ENCODE data around the gene GALNT14. TPM values are rescaled to one million over a fixed set of nuclear protein-coding genes. Genes with fewer than 3 reads are reported as not detected.

Gene GALNT14
- polyA plus RNA-seq, 2 donors: 17.2 to 23.5 TPM

DNA sequence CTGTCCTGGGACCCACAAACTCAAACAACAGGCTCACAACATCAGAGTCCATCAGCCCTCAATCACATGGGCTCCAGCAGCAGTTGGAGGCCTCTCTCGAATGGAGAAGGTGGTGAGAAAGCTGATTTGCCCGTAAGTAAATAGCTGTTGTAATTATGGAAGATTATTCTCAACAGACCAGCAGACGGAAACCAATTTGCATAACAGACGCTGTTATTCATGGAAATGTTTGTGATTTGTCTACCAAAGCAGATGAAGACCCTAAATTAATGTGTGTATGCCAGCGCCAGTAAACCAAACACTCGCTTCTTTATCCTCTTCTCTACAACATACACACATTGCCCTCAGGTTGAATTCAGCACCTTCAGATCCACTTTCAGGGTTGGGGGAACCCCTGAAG lies 23.4 kb upstream of the GALNT14 start:
- Histone ChIP-seq H3K27ac (ENCODE audit: low read depth in 2 of 2, low read length in 1 of 2) (no peak overlapping the region), H3K4me3 (ENCODE audit: low read depth in 1 of 2, low read length in 2 of 2) (no peak overlapping the region), H3K36me3 (ENCODE audit: control insufficient read depth in 2 of 2, insufficient read depth in 2 of 2, low read length in 1 of 2) (no peaks in the 10 kb centered on the region), H3K4me1 (ENCODE audit: control insufficient read depth in 2 of 2, insufficient read depth in 2 of 2, low read length in 1 of 2) (no peaks in the 10 kb centered on the region), H3K27me3 (ENCODE audit: control insufficient read depth in 1 of 2, insufficient read depth in 2 of 2, low read length in 2 of 2) (no peaks in the 10 kb centered on the region), H3K9me3 (ENCODE audit: control insufficient read depth in 2 of 2, insufficient read depth in 1 of 2, low read depth in 1 of 2, low read length in 1 of 2) (no peaks in the 10 kb centered on the region)
- WGBS, 2 donors: 90 to 91% methylated on average over 6 of the region's 6 CpGs

DNA sequence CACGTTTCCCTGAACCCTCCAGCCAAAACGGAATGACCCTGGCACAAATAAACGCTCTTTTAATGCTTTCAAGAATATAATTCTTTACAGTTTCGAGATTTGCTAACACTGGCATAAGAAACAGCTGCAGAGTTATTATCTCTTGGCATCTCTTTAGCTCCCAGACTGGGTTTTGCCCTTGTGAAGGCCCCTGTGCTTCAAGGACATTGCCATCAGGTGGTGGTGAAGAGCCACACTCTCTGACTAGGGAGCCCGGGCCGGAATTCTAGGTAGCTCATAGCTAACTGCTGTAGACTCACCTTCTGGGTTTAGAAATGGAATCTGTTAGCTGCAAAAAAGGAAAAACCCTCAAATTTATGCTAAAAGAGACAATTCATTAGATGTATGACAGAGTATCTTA lies 13.3 kb upstream of the GALNT14 start:
- 75 to 79% methylated on average over 6 of the region's 6 CpGs for WGBS, 2 donors
- no peak overlapping the region for H3K27ac ChIP-seq (ENCODE audit: low read depth in 2 of 2, low read length in 1 of 2)
- no peaks in the 10 kb centered on the region for H3K4me1 ChIP-seq (ENCODE audit: control insufficient read depth in 2 of 2, insufficient read depth in 2 of 2, low read length in 1 of 2)
- H3K36me3 ChIP-seq (ENCODE audit: control insufficient read depth in 2 of 2, insufficient read depth in 2 of 2, low read length in 1 of 2): no peaks in the 10 kb centered on the region
- peaks cover 0 to 2% of the 10 kb centered on the region in 2 donors for H3K9me3 ChIP-seq (ENCODE audit: control insufficient read depth in 2 of 2, insufficient read depth in 1 of 2, low read depth in 1 of 2, low read length in 1 of 2)
- H3K27me3 ChIP-seq (ENCODE audit: control insufficient read depth in 1 of 2, insufficient read depth in 2 of 2, low read length in 2 of 2): no peaks in the 10 kb centered on the region
- H3K4me3 ChIP-seq (ENCODE audit: low read depth in 1 of 2, low read length in 2 of 2): no peak overlapping the region

DNA sequence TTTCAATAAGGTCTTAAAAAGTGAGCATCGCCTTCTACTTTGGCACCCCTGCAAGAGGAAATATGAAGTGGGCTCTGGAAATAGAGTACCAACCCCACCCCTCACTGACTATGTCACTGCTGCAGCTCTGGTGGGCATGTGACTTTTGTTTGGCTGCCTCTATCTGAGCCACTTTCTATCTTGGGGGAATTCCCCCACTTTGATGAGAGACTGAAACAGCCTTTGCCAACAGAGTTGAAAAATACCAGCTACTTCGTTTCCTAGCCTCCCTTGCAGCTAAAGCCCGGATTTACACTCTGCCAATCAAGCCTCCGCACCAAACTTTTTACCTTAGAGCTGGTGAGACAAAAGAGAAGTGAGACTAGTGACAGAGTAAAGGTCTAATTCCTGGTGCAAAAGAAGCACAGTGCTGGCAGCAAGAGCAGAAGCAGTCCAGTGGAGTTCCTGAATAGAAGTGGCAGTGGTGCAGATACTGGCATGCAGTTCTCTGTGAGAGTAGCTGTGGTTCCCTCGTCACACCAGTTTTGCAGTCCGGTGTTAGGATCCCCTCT lies 12.0 kb upstream of the GALNT14 start:
- Histone ChIP-seq H3K36me3 (ENCODE audit: control insufficient read depth in 2 of 2, insufficient read depth in 2 of 2, low read length in 1 of 2) (no peaks in the 10 kb centered on the region), H3K27me3 (ENCODE audit: control insufficient read depth in 1 of 2, insufficient read depth in 2 of 2, low read length in 2 of 2) (no peaks in the 10 kb centered on the region), H3K27ac (ENCODE audit: low read depth in 2 of 2, low read length in 1 of 2) (no peak overlapping the region), H3K9me3 (ENCODE audit: control insufficient read depth in 2 of 2, insufficient read depth in 1 of 2, low read depth in 1 of 2, low read length in 1 of 2) (peaks cover 0 to 2% of the 10 kb centered on the region in 2 donors), H3K4me3 (ENCODE audit: low read depth in 1 of 2, low read length in 2 of 2) (no peak overlapping the region), H3K4me1 (ENCODE audit: control insufficient read depth in 2 of 2, insufficient read depth in 2 of 2, low read length in 1 of 2) (no peaks in the 10 kb centered on the region)
- WGBS, 2 donors: 91% methylated on average over 6 of the region's 6 CpGs

DNA sequence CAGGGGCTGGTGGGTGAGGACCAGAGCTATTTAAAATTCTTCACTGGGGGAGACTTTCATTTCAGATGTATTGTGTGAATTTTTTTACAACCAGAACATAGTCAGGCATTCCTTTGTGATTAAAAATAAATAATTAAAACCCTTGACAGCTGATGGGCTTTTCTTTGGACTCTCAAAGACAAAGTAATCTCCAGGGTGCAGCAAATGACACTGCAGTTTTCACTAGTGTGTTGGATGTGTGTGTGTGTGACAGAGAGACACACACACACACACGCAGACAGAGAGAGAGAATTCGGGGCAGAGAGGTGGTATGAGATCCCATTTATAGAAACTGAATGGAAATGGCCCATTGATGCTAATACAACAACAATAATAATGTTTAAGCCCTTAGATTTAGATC lies 10.3 kb upstream of the GALNT14 start:
- WGBS, 2 donors: 90% methylated on average over 2 of the region's 2 CpGs
- peaks cover 0 to 2% of the 10 kb centered on the region in 2 donors for H3K9me3 ChIP-seq (ENCODE audit: control insufficient read depth in 2 of 2, insufficient read depth in 1 of 2, low read depth in 1 of 2, low read length in 1 of 2)
- H3K36me3 ChIP-seq (ENCODE audit: control insufficient read depth in 2 of 2, insufficient read depth in 2 of 2, low read length in 1 of 2): no peaks in the 10 kb centered on the region
- no peaks in the 10 kb centered on the region for H3K27me3 ChIP-seq (ENCODE audit: control insufficient read depth in 1 of 2, insufficient read depth in 2 of 2, low read length in 2 of 2)
- H3K27ac ChIP-seq (ENCODE audit: low read depth in 2 of 2, low read length in 1 of 2): no peak overlapping the region
- no peak overlapping the region for H3K4me3 ChIP-seq (ENCODE audit: low read depth in 1 of 2, low read length in 2 of 2)
- H3K4me1 ChIP-seq (ENCODE audit: control insufficient read depth in 2 of 2, insufficient read depth in 2 of 2, low read length in 1 of 2): no peaks in the 10 kb centered on the region

DNA sequence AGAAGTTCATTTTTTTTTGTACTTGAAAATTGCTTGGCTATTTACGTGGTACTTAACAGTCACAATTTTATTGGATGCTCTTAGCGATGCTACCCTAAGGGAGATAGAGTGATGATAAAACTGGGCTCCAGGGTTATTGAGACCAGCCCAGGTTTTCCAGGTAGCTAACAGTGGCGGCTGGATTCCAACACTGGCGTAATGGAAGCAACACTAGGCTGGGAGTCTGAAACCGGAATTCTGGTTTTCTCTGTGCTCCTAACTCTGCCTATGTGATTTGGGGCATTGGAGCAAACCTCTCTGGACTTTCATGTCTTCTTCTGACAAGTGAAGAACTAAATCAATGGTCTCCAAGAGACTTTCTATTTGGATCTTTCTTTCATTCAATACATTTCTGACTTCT lies 9.4 kb upstream of the GALNT14 start:
- Histone ChIP-seq H3K4me1 (ENCODE audit: control insufficient read depth in 2 of 2, insufficient read depth in 2 of 2, low read length in 1 of 2) (no peaks in the 10 kb centered on the region), H3K27me3 (ENCODE audit: control insufficient read depth in 1 of 2, insufficient read depth in 2 of 2, low read length in 2 of 2) (no peaks in the 10 kb centered on the region), H3K4me3 (ENCODE audit: low read depth in 1 of 2, low read length in 2 of 2) (no peak overlapping the region), H3K27ac (ENCODE audit: low read depth in 2 of 2, low read length in 1 of 2) (no peak overlapping the region), H3K36me3 (ENCODE audit: control insufficient read depth in 2 of 2, insufficient read depth in 2 of 2, low read length in 1 of 2) (no peaks in the 10 kb centered on the region), H3K9me3 (ENCODE audit: control insufficient read depth in 2 of 2, insufficient read depth in 1 of 2, low read depth in 1 of 2, low read length in 1 of 2) (peaks cover 0 to 2% of the 10 kb centered on the region in 2 donors)
- WGBS, 2 donors: 85 to 88% methylated on average over 5 of the region's 5 CpGs

- Histone ChIP-seq H3K4me3 (ENCODE audit: low read depth in 1 of 2, low read length in 2 of 2) (no peak overlapping the region), H3K9me3 (ENCODE audit: control insufficient read depth in 2 of 2, insufficient read depth in 1 of 2, low read depth in 1 of 2, low read length in 1 of 2) (no peaks in the 10 kb centered on the region), H3K27me3 (ENCODE audit: control insufficient read depth in 1 of 2, insufficient read depth in 2 of 2, low read length in 2 of 2) (no peaks in the 10 kb centered on the region), H3K36me3 (ENCODE audit: control insufficient read depth in 2 of 2, insufficient read depth in 2 of 2, low read length in 1 of 2) (no peaks in the 10 kb centered on the region), H3K4me1 (ENCODE audit: control insufficient read depth in 2 of 2, insufficient read depth in 2 of 2, low read length in 1 of 2) (no peaks in the 10 kb centered on the region), H3K27ac (ENCODE audit: low read depth in 2 of 2, low read length in 1 of 2) (no peak overlapping the region)
- 58 to 67% methylated on average over 3 of the region's 3 CpGs for WGBS, 2 donors
Observed at GRCh38 chr2:31142110-31142509, 3.9 kb upstream of the GALNT14 start.

DNA sequence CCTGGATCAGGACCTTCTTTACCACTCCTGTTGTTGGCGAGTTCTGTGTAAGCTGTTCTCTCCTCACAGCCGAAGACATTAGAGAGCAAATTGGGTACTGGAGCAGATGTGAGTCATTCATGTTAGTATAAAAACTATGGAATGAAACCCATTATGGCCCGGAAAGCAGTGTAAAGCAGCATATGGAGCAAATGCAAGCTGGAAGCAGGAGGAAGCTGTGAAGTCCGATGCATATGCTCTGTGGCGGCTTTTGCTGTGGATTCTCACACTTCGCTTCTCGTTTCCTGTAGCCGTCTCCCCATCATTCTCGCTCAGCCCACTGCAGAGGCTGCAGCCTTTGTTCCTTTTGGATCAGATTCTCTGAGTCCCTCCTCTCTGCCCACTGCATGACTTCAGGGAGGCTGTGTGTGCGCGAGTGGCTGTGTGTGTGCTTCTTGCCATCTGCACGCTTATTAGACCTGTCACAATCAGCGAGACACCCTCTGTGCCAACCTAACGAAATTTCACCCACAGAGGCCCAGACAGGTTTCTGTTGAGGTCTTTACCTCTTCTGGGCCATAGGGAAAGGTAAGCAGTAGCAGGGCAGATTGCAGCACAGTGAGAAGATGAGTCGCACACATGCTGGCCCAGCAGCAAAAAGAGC lies 3.3 kb upstream of the GALNT14 start:
- no peak overlapping the region for H3K27ac ChIP-seq (ENCODE audit: low read depth in 2 of 2, low read length in 1 of 2)
- H3K4me3 ChIP-seq (ENCODE audit: low read depth in 1 of 2, low read length in 2 of 2): no peak overlapping the region
- 84 to 86% methylated on average over 15 of the region's 15 CpGs for WGBS, 2 donors
- no peaks in the 10 kb centered on the region for H3K36me3 ChIP-seq (ENCODE audit: control insufficient read depth in 2 of 2, insufficient read depth in 2 of 2, low read length in 1 of 2)
- no peaks in the 10 kb centered on the region for H3K9me3 ChIP-seq (ENCODE audit: control insufficient read depth in 2 of 2, insufficient read depth in 1 of 2, low read depth in 1 of 2, low read length in 1 of 2)
- no peaks in the 10 kb centered on the region for H3K27me3 ChIP-seq (ENCODE audit: control insufficient read depth in 1 of 2, insufficient read depth in 2 of 2, low read length in 2 of 2)
- peaks cover 0 to 2% of the 10 kb centered on the region in 2 donors for H3K4me1 ChIP-seq (ENCODE audit: control insufficient read depth in 2 of 2, insufficient read depth in 2 of 2, low read length in 1 of 2)

GRCh38 chr2:31140151-31140550 lies 1.9 kb upstream of the GALNT14 start:
- WGBS, 2 donors: 92 to 95% methylated on average over 8 of the region's 8 CpGs
- Histone ChIP-seq H3K27me3 (ENCODE audit: control insufficient read depth in 1 of 2, insufficient read depth in 2 of 2, low read length in 2 of 2) (no peaks in the 10 kb centered on the region), H3K9me3 (ENCODE audit: control insufficient read depth in 2 of 2, insufficient read depth in 1 of 2, low read depth in 1 of 2, low read length in 1 of 2) (no peaks in the 10 kb centered on the region), H3K36me3 (ENCODE audit: control insufficient read depth in 2 of 2, insufficient read depth in 2 of 2, low read length in 1 of 2) (no peaks in the 10 kb centered on the region), H3K4me1 (ENCODE audit: control insufficient read depth in 2 of 2, insufficient read depth in 2 of 2, low read length in 1 of 2) (peaks cover 0 to 2% of the 10 kb centered on the region in 2 donors), H3K27ac (ENCODE audit: low read depth in 2 of 2, low read length in 1 of 2) (no peak overlapping the region), H3K4me3 (ENCODE audit: low read depth in 1 of 2, low read length in 2 of 2) (no peak overlapping the region)

DNA sequence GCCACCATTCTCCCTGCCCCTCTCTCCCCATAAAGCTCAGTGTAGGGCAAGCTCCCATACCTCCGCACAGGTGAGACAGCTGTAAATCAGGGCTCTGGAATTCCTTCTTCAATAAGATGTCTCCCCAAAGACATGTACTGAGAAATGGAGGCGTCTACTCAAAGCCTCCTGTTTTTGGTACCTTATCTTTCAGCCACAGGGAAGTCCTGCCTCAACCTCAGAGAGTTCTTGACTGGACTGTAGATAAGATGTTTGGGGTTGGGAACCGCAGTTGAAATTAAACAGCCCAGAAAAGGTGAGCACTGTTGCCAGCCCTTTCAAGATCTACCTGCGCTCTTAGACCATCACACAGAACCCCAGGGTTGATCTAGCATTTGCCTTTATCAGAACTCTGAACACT lies 1.4 kb upstream of the GALNT14 start:
- WGBS, 2 donors: 95 to 97% methylated on average over 4 of the region's 4 CpGs
- H3K9me3 ChIP-seq (ENCODE audit: control insufficient read depth in 2 of 2, insufficient read depth in 1 of 2, low read depth in 1 of 2, low read length in 1 of 2): no peaks in the 10 kb centered on the region
- H3K4me3 ChIP-seq (ENCODE audit: low read depth in 1 of 2, low read length in 2 of 2): no peak overlapping the region
- no peak overlapping the region for H3K27ac ChIP-seq (ENCODE audit: low read depth in 2 of 2, low read length in 1 of 2)
- peaks cover 0 to 2% of the 10 kb centered on the region in 2 donors for H3K4me1 ChIP-seq (ENCODE audit: control insufficient read depth in 2 of 2, insufficient read depth in 2 of 2, low read length in 1 of 2)
- no peaks in the 10 kb centered on the region for H3K36me3 ChIP-seq (ENCODE audit: control insufficient read depth in 2 of 2, insufficient read depth in 2 of 2, low read length in 1 of 2)
- no peaks in the 10 kb centered on the region for H3K27me3 ChIP-seq (ENCODE audit: control insufficient read depth in 1 of 2, insufficient read depth in 2 of 2, low read length in 2 of 2)
